LoVo (cell line): Measurements from ENCODE around the gene GPLD1.
"Not testable (repeated sequence)": the region's sequence is repeated elsewhere in the genome, so short reads cannot be mapped to it uniquely, and the experiment has no call there.

Experiments
- DNase-seq: peaks from one replicate; pipeline ENCODE4 v3.0.0-alpha.2; 2016; ENCODE audit warnings: low spot score

Gene GPLD1, protein sequence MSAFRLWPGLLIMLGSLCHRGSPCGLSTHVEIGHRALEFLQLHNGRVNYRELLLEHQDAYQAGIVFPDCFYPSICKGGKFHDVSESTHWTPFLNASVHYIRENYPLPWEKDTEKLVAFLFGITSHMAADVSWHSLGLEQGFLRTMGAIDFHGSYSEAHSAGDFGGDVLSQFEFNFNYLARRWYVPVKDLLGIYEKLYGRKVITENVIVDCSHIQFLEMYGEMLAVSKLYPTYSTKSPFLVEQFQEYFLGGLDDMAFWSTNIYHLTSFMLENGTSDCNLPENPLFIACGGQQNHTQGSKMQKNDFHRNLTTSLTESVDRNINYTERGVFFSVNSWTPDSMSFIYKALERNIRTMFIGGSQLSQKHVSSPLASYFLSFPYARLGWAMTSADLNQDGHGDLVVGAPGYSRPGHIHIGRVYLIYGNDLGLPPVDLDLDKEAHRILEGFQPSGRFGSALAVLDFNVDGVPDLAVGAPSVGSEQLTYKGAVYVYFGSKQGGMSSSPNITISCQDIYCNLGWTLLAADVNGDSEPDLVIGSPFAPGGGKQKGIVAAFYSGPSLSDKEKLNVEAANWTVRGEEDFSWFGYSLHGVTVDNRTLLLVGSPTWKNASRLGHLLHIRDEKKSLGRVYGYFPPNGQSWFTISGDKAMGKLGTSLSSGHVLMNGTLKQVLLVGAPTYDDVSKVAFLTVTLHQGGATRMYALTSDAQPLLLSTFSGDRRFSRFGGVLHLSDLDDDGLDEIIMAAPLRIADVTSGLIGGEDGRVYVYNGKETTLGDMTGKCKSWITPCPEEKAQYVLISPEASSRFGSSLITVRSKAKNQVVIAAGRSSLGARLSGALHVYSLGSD

GRCh38 chr6:24489470-24489869, at the start of gene GPLD1:
Gene GPLD1 (minus strand): TSS chr6:24489578. CDS start chr6:24489511, 67 bp downstream.
- DNase-seq: no peak

GRCh38 chr6:24537771-24538385, 48.5 kb upstream of the GPLD1 start:
- no peak for DNase-seq

- no peak for DNase-seq
Observed at GRCh38 chr6:24537082-24537699, 47.8 kb upstream of the GPLD1 start.

DNA sequence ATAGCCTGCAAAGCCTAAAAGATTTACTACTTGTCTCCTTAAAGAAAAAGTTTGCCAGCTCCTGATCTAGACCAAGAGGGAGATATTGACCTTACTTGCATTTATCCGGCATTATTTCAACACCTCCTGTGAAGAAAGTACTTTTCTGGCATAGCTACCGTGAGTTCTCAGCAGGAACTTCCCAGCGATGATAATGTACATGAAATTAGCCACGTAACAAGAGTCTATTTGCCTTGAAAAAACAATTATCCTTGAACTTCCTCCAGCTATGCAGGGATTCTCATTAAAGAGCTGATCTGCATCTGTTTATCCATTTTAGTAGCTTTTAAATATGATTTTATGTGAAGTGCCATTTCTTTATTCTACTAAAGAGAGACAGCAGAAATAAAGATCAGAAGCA, 47.1 kb upstream of the GPLD1 start:
- no peak for DNase-seq

DNA sequence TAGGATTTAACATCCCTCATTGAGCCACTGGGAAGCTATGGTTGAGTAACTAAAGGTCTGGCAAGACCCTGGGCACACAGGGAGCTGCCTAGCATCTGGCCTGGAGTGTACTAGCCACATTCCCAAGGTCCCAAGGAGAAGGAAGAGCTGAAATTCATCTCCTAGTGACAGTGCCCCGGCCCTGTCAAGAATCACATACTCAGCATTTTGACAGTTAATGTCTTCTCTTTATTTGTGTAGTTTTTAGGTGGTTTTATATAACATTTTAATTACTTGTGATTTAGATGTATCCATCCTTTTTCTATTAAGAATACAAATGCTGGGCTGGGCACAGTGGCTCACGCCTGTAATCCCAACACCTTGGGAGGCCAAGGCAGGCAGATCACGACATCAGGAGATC, 45.8 kb upstream of the GPLD1 start:
- no peak for DNase-seq

GRCh38 chr6:24534329-24534728, 45.0 kb upstream of the GPLD1 start:
- DNase-seq: no peak

DNA sequence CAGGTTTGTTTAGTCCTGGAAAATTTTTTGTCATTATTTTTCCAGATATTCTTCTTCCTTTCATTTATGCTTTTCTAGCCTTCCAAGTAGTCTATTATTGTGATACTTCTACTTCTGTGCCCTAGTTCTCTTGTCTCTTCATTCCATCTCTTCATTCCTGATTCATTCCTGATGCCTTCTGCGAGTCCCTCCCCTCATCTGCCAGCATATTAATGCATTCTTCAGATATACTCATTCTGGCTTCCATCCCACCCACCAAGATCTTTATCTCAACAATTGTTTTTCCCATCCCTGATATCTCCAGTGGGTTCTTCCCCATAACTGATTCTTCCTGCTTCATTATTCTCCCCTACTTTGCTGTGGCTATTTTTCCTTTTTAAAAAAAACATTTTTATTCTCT, 40.6 kb upstream of the GPLD1 start:
- DNase-seq: no peak

GRCh38 chr6:24524805-24525204, 35.4 kb upstream of the GPLD1 start:
- DNase-seq: no peak

GRCh38 chr6:24524329-24524728, 35.0 kb upstream of the GPLD1 start:
- DNase-seq: no peak

DNA sequence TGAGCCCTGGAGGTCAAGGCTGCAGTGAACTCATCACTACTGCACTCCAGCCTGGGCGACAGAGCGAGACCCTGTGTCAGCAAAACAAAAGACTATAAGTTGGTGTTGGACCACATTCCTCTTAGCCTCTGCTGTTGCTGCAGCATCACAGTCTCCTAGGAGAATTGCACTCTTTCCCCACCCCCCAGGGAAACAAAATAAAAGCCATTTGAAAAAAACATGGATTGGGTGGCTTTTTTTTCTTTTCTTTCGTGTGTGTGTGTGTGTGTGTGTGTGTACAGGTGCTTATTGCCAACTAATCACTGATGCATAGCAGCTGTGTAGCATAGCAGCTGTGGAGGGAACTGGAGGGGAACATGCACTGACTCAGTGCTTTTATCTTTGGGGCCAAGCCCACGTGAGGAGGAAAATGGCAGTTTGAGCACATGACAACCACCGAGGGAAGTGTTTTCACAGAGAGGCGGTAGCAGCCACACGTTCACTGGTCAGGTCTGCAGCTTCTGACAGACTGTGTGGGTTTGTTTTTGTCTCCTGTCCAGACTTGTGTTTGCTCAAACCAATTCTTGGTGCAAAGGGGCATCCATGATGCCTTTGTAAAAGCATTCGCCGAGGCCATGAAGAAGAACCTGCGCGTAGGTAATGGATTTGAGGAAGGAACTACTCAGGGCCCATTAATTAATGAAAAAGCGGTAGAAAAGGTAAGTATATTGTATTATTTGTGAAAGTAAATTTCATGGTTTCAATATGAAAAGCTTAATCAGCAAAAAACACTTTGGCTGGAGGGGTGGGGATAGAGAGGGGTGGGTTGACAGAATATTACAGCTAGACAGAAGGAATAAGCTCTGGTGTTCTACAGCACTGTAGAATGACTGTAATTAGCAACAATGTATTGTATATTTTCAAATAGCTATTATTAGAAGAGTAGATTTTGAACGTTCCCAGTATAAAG, 33.1 kb upstream of the GPLD1 start:
- DNase-seq: no peak

DNA sequence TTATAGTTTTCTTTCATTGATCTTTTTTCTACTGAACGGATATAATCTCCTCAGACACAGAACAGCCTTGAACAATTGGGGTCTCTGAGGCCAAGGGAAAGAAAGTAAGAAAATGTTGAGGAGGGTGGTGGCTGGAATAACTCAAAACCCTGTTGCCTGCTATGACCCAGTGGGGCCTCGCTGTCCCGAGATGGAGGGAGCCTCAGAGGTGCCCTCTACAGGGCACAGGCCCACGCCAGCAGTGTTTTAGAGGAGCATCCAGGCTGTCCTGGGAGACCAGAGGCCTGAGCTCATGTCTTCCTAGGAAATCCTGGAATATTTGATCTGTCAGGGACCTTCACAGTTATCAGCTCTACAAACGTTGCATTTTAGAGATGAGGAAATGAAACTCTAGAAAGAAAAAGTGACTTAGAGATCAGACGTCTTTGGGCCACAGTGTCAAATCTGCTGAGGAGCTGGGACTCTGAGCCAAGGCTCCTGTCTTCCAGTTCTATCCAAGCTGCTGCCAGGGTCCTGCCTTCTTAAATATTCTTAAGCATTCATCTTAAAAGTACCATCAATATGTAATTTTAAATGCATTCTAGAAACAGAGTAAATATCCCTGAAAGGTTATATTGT, 31.7 kb upstream of the GPLD1 start:
- peak; percentile 28 for DNase-seq

- no peak for DNase-seq
Observed at GRCh38 chr6:24517659-24518543, 28.5 kb upstream of the GPLD1 start.

DNA sequence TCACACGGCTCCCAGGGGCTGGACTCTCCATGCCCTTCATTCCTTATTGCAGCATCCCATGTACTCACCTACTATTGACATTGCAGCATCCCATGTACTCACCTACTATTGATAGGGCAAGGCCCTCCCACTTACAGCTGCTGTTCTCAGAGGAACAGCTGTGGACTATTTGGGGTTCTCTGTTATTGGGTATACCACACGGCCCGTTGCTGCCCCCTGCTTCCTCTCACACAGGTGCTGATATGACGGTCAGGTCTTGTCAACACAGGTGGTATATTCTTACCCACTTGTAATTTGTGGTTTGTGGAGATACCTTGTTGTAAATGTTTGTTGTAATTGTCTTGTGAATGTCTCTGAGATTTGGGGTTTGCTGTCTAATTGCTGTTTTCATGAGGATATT, 24.2 kb upstream of the GPLD1 start:
- no peak for DNase-seq

DNA sequence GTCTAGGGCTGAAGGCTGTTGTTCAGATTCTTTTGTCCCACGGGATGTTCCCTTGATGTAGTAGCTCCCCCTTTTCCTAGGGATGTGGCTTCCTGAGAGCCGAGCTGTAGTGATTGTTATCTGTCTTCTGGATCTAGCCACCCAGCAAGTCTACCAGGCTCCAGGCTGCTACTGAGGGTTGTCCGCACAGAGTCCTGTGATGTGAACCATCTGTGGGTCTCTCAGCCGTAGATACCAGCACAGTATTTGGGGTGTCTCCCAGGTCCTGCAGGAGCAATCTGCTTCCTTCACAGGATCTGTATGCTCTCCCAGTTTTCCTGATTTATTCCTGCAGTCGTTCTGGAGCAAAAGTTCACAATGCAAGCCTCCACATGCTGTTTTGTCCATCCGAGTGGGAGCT, 22.6 kb upstream of the GPLD1 start:
- DNase-seq: not testable (repeated sequence)

GRCh38 chr6:24506814-24507520, 17.6 kb upstream of the GPLD1 start:
- no peak for DNase-seq

- DNase-seq: peak; percentile 48
Observed at GRCh38 chr6:24504649-24505586, 15.5 kb upstream of the GPLD1 start.

- DNase-seq: peak; percentile 16
Observed at GRCh38 chr6:24504287-24504648, 14.9 kb upstream of the GPLD1 start.

- DNase-seq: no peak
Observed at GRCh38 chr6:24501914-24502313, 12.5 kb upstream of the GPLD1 start.
